CD4-positive, alpha-beta T cell (primary cell): Measurements from ENCODE around the gene TST. TPM values are rescaled to one million over a fixed set of nuclear protein-coding genes. Genes with fewer than 3 reads are reported as not detected.
"Not testable (repeated sequence)": the region's sequence is repeated elsewhere in the genome, so short reads cannot be mapped to it uniquely, and the experiment has no call there.

Source experiments
- ATAC-seq: fragments of 200-7000 bp; cut with Tn5 transposase; one replicate; pipeline ENCODE4 v1.10.0; 2022; ENCODE audit warnings: mild to moderate bottlenecking; ENCODE audit not compliant: poor library complexity
- CTCF ChIA-PET: fragments of 350-600 bp; sonication (Branson Sonifier 250); formaldehyde crosslinking; loops from one replicate; lab custom pipeline; 2021; ENCODE audit warnings: antibody characterized with exemption, inconsistent platforms; lab: Charles Lee
- POLR2A ChIA-PET: fragments of 350-600 bp; sonication (Branson Sonifier 250); formaldehyde crosslinking; loops from one replicate; lab custom pipeline; 2021; ENCODE audit warnings: antibody characterized with exemption, inconsistent platforms; lab: Charles Lee
- DNase-seq, 14 experiments: peaks; one replicate each; pipeline ENCODE4 v3.0.0-alpha.2; 2013 to 2020; ENCODE audit warnings: mixed read lengths in 2 of 14
- H3K27ac ChIP-seq, 2 donors: one replicate each; pipeline versions ENCODE4 v1.5.1 to v1.7.0; 2013; ENCODE audit warnings: low read length in 2 of 2, low read depth in 1 of 2, mild to moderate bottlenecking in 1 of 2
- H3K27me3 ChIP-seq, 2 experiments: 1 replicate in 1 of 2; 2 replicates in 1 of 2; pipeline versions ENCODE4 v1.6.1 to v1.7.0; 2013; ENCODE audit warnings: low read length in 2 of 2, control low read depth in 1 of 2, mild to moderate bottlenecking in 1 of 2, moderate library complexity in 1 of 2; ENCODE audit not compliant: insufficient read depth in 2 of 2, control insufficient read depth in 1 of 2
- H3K36me3 ChIP-seq: one replicate; pipeline ENCODE4 v1.6.1; 2013; ENCODE audit warnings: low read length, control low read depth; ENCODE audit not compliant: insufficient read depth
- H3K4me1 ChIP-seq: one replicate; pipeline ENCODE4 v1.6.1; 2013; ENCODE audit warnings: low read length, control low read depth; ENCODE audit not compliant: insufficient read depth
- H3K4me3 ChIP-seq: one replicate; pipeline ENCODE4 v1.5.1; 2013; ENCODE audit warnings: mild to moderate bottlenecking, low read length, moderate library complexity
- H3K9me3 ChIP-seq, 2 experiments: 1 replicate in 1 of 2; 2 replicates in 1 of 2; pipeline versions ENCODE4 v1.6.1 to v1.7.0; 2013; ENCODE audit warnings: low read length in 2 of 2, mild to moderate bottlenecking in 2 of 2, control low read depth in 1 of 2, moderate library complexity in 1 of 2; ENCODE audit not compliant: control insufficient read depth in 1 of 2, insufficient read depth in 1 of 2
- H3K27ac Mint-ChIP-seq: one replicate; pipeline ENCODE4 v1.8.0; 2020; ENCODE audit warnings: mixed read lengths
- H3K27me3 Mint-ChIP-seq: one replicate; pipeline ENCODE4 v1.8.0; 2021; ENCODE audit warnings: mixed read lengths
- H3K36me3 Mint-ChIP-seq: one replicate; pipeline ENCODE4 v1.8.0; 2021; ENCODE audit warnings: low read depth, mixed read lengths
- H3K4me1 Mint-ChIP-seq: one replicate; pipeline ENCODE4 v1.8.0; 2021; ENCODE audit warnings: low read depth, mixed read lengths
- H3K4me3 Mint-ChIP-seq: one replicate; pipeline ENCODE4 v1.8.0; 2020; ENCODE audit warnings: mild to moderate bottlenecking, mixed read lengths
- H3K9me3 Mint-ChIP-seq: one replicate; pipeline ENCODE4 v1.8.0; 2020; ENCODE audit warnings: mixed read lengths
- CTCF ChIP-seq: fragments of 200-600 bp; IDR thresholded peaks from one replicate; pipeline ENCODE4 v1.8.0; 2022; ENCODE audit warnings: antibody characterized with exemption, mild to moderate bottlenecking
- intact Hi-C, 2 experiments: fragments of 100-400 bp; cut with DNase I in 1 of 2; cut with micrococcal nuclease in 1 of 2; formaldehyde crosslinking; loops; one replicate each; pipeline versions ENCODE4 v1.15.1 to v1.9.0; 2023 to 2025; cut with DNase I, micrococcal nuclease
- total RNA-seq, 174 experiments: library from RNA in 2 of 174; stranded (reverse) in 2 of 174; gene quantifications; one replicate each; pipeline ENCODE4 v1.2.3 and lab custom pipeline; 2021 to 2026

TST gene
- total RNA-seq, 2 experiments from 2014 or later, result not detected

GRCh38 chr22:36991206-36991605 is 28.0 kb downstream of the TST start:
- ATAC-seq, result no peak
- Histone ChIP-seq H3K27me3 (peaks cover 11 to 17% of the 10 kb centered on the region in 2 experiments), H3K9me3 (peaks cover 0 to 3% of the 10 kb centered on the region in 2 experiments), H3K27ac (no peak overlapping the region), H3K4me3 (no peak overlapping the region), H3K4me1 (no peaks in the 10 kb centered on the region), H3K36me3 (no peaks in the 10 kb centered on the region)
- DNase-seq, result no peak
- Mint-ChIP-seq H3K27me3 (peaks cover 42% of the 10 kb centered on the region), H3K4me1 (no peaks in the 10 kb centered on the region), H3K9me3 (no peaks in the 10 kb centered on the region), H3K36me3 (no peaks in the 10 kb centered on the region), H3K27ac (no peak overlapping the region), H3K4me3 (no peak overlapping the region)
- ChIA-PET CTCF (no interaction called here), POLR2A (no interaction called here)
- intact Hi-C loops, result no loop called here
- no peak for TF ChIP-seq CTCF

- DNase-seq (no peak), ATAC-seq (no peak)
- no peak overlapping the region for H3K4me3 ChIP-seq
- H3K27ac ChIP-seq, result no peak overlapping the region
- Mint-ChIP-seq H3K27me3 (peaks cover 42% of the 10 kb centered on the region), H3K9me3 (no peaks in the 10 kb centered on the region), H3K4me1 (no peaks in the 10 kb centered on the region), H3K27ac (no peak overlapping the region), H3K4me3 (no peak overlapping the region), H3K36me3 (no peaks in the 10 kb centered on the region)
- ChIA-PET POLR2A (no interaction called here), CTCF (interaction anchor here (1.0 kb wide), 1 partner anchor 13 kb away, joined by 3 read pairs; no protein-coding TSS in a partner anchor)
- H3K4me1 ChIP-seq, result no peaks in the 10 kb centered on the region
- H3K9me3 ChIP-seq, result peaks cover 0 to 10% of the 10 kb centered on the region in 2 experiments
- peaks cover 11 to 17% of the 10 kb centered on the region in 2 experiments for H3K27me3 ChIP-seq
- intact Hi-C loops, result no loop called here
- no peaks in the 10 kb centered on the region for H3K36me3 ChIP-seq
- no peak for TF ChIP-seq CTCF
Measured at GRCh38 chr22:36990457-36990856, 28.8 kb downstream of the TST start.

GRCh38 chr22:36989012-36989411 is 30.2 kb downstream of the TST start:
- H3K36me3 ChIP-seq, H3K27ac ChIP-seq, H3K9me3 Mint-ChIP-seq, POLR2A ChIA-PET, H3K27ac Mint-ChIP-seq, H3K4me1 ChIP-seq, H3K4me3 ChIP-seq, H3K4me3 Mint-ChIP-seq, H3K36me3 Mint-ChIP-seq, DNase-seq, intact Hi-C loops, ATAC-seq, H3K4me1 Mint-ChIP-seq: not testable (repeated sequence)
- peaks cover 9 to 12% of the 10 kb centered on the region in 2 experiments for H3K9me3 ChIP-seq
- H3K27me3 Mint-ChIP-seq, result peaks cover 37% of the 10 kb centered on the region
- CTCF ChIA-PET, result interaction anchor here (3.5 kb wide), 1 partner anchor 11 kb away, joined by 13 read pairs; no protein-coding TSS in a partner anchor
- peaks cover 16 to 17% of the 10 kb centered on the region in 2 experiments for H3K27me3 ChIP-seq
